ENCODE measurements around the gene ROBO1. TPM values are rescaled to one million over a fixed set of nuclear protein-coding genes. Genes with fewer than 3 reads are reported as not detected.

The ROBO1 gene
- total RNA-seq, 2 experiments from 2014 or later = 1.3 to 2.1 TPM

- no peak for DNase-seq
- Mint-ChIP-seq H3K27ac (no peak overlapping the region), H3K9me3 (ENCODE audit: low read depth) (peaks cover 1% of the 10 kb centered on the region), H3K4me1 (no peaks in the 10 kb centered on the region), H3K36me3 (ENCODE audit: low read depth) (no peaks in the 10 kb centered on the region), H3K27me3 (peaks cover 3% of the 10 kb centered on the region), H3K4me3 (no peak overlapping the region)
- CTCF ChIA-PET = no interaction called here
- ATAC-seq = no peak
- POLR2A ChIA-PET = no interaction called here
- intact Hi-C loops (cut with DNase I, micrococcal nuclease) = no loop called here
Measured at GRCh38 chr3:79011821-79012529, 755.8 kb downstream of the ROBO1 start.

GRCh38 chr3:79009861-79010260 lies 757.9 kb downstream of the ROBO1 start:
- no peaks in the 10 kb centered on the region for H3K36me3 Mint-ChIP-seq (ENCODE audit: low read depth)
- DNase-seq (no peak), ATAC-seq (no peak)
- no peak overlapping the region for H3K4me3 Mint-ChIP-seq
- intact Hi-C loops (cut with DNase I, micrococcal nuclease) = no loop called here
- H3K9me3 Mint-ChIP-seq (ENCODE audit: low read depth) = peaks cover 1% of the 10 kb centered on the region
- H3K4me1 Mint-ChIP-seq = no peaks in the 10 kb centered on the region
- CTCF ChIA-PET = interaction anchor here (0.7 kb wide), 1 partner anchor 23 kb away, joined by 3 read pairs; no protein-coding TSS in a partner anchor
- H3K27ac Mint-ChIP-seq = no peak overlapping the region
- H3K27me3 Mint-ChIP-seq = no peaks in the 10 kb centered on the region
- POLR2A ChIA-PET = no interaction called here

- no peaks in the 10 kb centered on the region for H3K4me1 Mint-ChIP-seq
- ChIA-PET POLR2A (no interaction called here), CTCF (no interaction called here)
- H3K36me3 Mint-ChIP-seq (ENCODE audit: low read depth) = no peaks in the 10 kb centered on the region
- H3K4me3 Mint-ChIP-seq = no peak overlapping the region
- H3K27me3 Mint-ChIP-seq = no peaks in the 10 kb centered on the region
- no peak overlapping the region for H3K27ac Mint-ChIP-seq
- ATAC-seq = no peak
- no peaks in the 10 kb centered on the region for H3K9me3 Mint-ChIP-seq (ENCODE audit: low read depth)
- intact Hi-C loops (cut with DNase I, micrococcal nuclease) = no loop called here
- no peak for DNase-seq
Measured at GRCh38 chr3:79006077-79006476, 761.7 kb downstream of the ROBO1 start.

- no peak for DNase-seq
- no peaks in the 10 kb centered on the region for H3K9me3 Mint-ChIP-seq (ENCODE audit: low read depth)
- no peak overlapping the region for H3K4me3 Mint-ChIP-seq
- ChIA-PET POLR2A (no interaction called here), CTCF (no interaction called here)
- no peak for ATAC-seq
- H3K27me3 Mint-ChIP-seq = no peaks in the 10 kb centered on the region
- H3K27ac Mint-ChIP-seq = no peak overlapping the region
- H3K4me1 Mint-ChIP-seq = no peaks in the 10 kb centered on the region
- intact Hi-C loops (cut with DNase I, micrococcal nuclease) = no loop called here
- H3K36me3 Mint-ChIP-seq (ENCODE audit: low read depth) = no peaks in the 10 kb centered on the region
Measured at GRCh38 chr3:79005084-79005483, 762.7 kb downstream of the ROBO1 start.

- DNase-seq = no peak
- Mint-ChIP-seq H3K36me3 (ENCODE audit: low read depth) (no peaks in the 10 kb centered on the region), H3K27ac (no peak overlapping the region), H3K4me3 (no peak overlapping the region), H3K27me3 (no peaks in the 10 kb centered on the region), H3K4me1 (no peaks in the 10 kb centered on the region), H3K9me3 (ENCODE audit: low read depth) (no peaks in the 10 kb centered on the region)
- ChIA-PET CTCF (no interaction called here), POLR2A (no interaction called here)
- intact Hi-C loops (cut with DNase I, micrococcal nuclease) = no loop called here
- no peak for ATAC-seq
Measured at GRCh38 chr3:79003994-79004393, 763.8 kb downstream of the ROBO1 start.

GRCh38 chr3:79002465-79003372 lies 765.1 kb downstream of the ROBO1 start:
- DNase-seq (no peak), ATAC-seq (no peak)
- Mint-ChIP-seq H3K4me3 (no peak overlapping the region), H3K9me3 (ENCODE audit: low read depth) (peaks cover 5% of the 10 kb centered on the region), H3K36me3 (ENCODE audit: low read depth) (no peaks in the 10 kb centered on the region), H3K27me3 (no peaks in the 10 kb centered on the region), H3K4me1 (no peaks in the 10 kb centered on the region), H3K27ac (no peak overlapping the region)
- ChIA-PET CTCF (no interaction called here), POLR2A (no interaction called here)
- intact Hi-C loops (cut with DNase I, micrococcal nuclease) = no loop called here

GRCh38 chr3:79001255-79001654 lies 766.5 kb downstream of the ROBO1 start:
- no peaks in the 10 kb centered on the region for H3K36me3 Mint-ChIP-seq (ENCODE audit: low read depth)
- no peak for ATAC-seq
- no peak overlapping the region for H3K4me3 Mint-ChIP-seq
- no peaks in the 10 kb centered on the region for H3K27me3 Mint-ChIP-seq
- no peaks in the 10 kb centered on the region for H3K4me1 Mint-ChIP-seq
- POLR2A ChIA-PET = no interaction called here
- H3K9me3 Mint-ChIP-seq (ENCODE audit: low read depth) = peaks cover 5% of the 10 kb centered on the region
- no peak for DNase-seq
- intact Hi-C loops (cut with DNase I, micrococcal nuclease) = no loop called here
- H3K27ac Mint-ChIP-seq = no peak overlapping the region
- CTCF ChIA-PET = no interaction called here

GRCh38 chr3:78999139-78999538 lies 768.7 kb downstream of the ROBO1 start:
- CTCF ChIA-PET = no interaction called here
- Mint-ChIP-seq H3K4me1 (no peaks in the 10 kb centered on the region), H3K9me3 (ENCODE audit: low read depth) (peaks cover 5% of the 10 kb centered on the region), H3K27ac (no peak overlapping the region), H3K27me3 (no peaks in the 10 kb centered on the region), H3K4me3 (no peak overlapping the region), H3K36me3 (ENCODE audit: low read depth) (no peaks in the 10 kb centered on the region)
- POLR2A ChIA-PET = no interaction called here
- ATAC-seq (no peak), DNase-seq (no peak)
- intact Hi-C loops (cut with DNase I, micrococcal nuclease) = no loop called here

GRCh38 chr3:78995087-78995486 lies 772.7 kb downstream of the ROBO1 start:
- Mint-ChIP-seq H3K4me1 (no peaks in the 10 kb centered on the region), H3K27me3 (no peaks in the 10 kb centered on the region), H3K36me3 (ENCODE audit: low read depth) (no peaks in the 10 kb centered on the region), H3K27ac (no peak overlapping the region), H3K4me3 (no peak overlapping the region), H3K9me3 (ENCODE audit: low read depth) (peaks cover 9% of the 10 kb centered on the region)
- ATAC-seq (no peak), DNase-seq (no peak)
- CTCF ChIA-PET = no interaction called here
- POLR2A ChIA-PET = no interaction called here
- intact Hi-C loops (cut with DNase I, micrococcal nuclease) = no loop called here

GRCh38 chr3:78994174-78995027 lies 773.4 kb downstream of the ROBO1 start:
- no peaks in the 10 kb centered on the region for H3K27me3 Mint-ChIP-seq
- intact Hi-C loops (cut with DNase I, micrococcal nuclease) = no loop called here

GRCh38 chr3:78993375-78993774 lies 774.4 kb downstream of the ROBO1 start:
- Mint-ChIP-seq H3K4me3 (no peak overlapping the region), H3K27ac (no peak overlapping the region), H3K36me3 (ENCODE audit: low read depth) (no peaks in the 10 kb centered on the region), H3K4me1 (no peaks in the 10 kb centered on the region), H3K9me3 (ENCODE audit: low read depth) (peaks cover 4% of the 10 kb centered on the region), H3K27me3 (no peaks in the 10 kb centered on the region)
- intact Hi-C loops (cut with DNase I, micrococcal nuclease) = no loop called here
- ATAC-seq = no peak
- DNase-seq = no peak
- POLR2A ChIA-PET = interaction anchor here (0.6 kb wide), 1 partner anchor 33 kb away, joined by 3 read pairs; no protein-coding TSS in a partner anchor
- CTCF ChIA-PET = no interaction called here

More at GRCh38 chr3:78994174-78995027, 773.4 kb downstream of the ROBO1 start:
- Mint-ChIP-seq H3K4me3 (no peak overlapping the region), H3K36me3 (ENCODE audit: low read depth) (no peaks in the 10 kb centered on the region), H3K27ac (no peak overlapping the region), H3K9me3 (ENCODE audit: low read depth) (peaks cover 9% of the 10 kb centered on the region), H3K4me1 (no peaks in the 10 kb centered on the region)
- ATAC-seq (no peak), DNase-seq (no peak)
- ChIA-PET CTCF (no interaction called here), POLR2A (no interaction called here)

All from activated CD4-positive, alpha-beta T cell treated with anti-CD3 and anti-CD28 coated beads for 36 hours (primary cell).